Chondrocyte (in vitro differentiated cells): ENCODE data around the gene CDK9. TPM values are rescaled to one million over a fixed set of nuclear protein-coding genes. Genes with fewer than 3 reads are reported as not detected.
A peak's percentile ranks its signal among the peaks of the same experiment; 100 is the strongest.

Experiments used
- DNase-seq: peaks from one replicate; pipeline ENCODE4 v3.0.0; 2021; ENCODE audit warnings: mixed read lengths, low spot score
- H3K27ac Mint-ChIP-seq: one replicate; pipeline ENCODE4 v1.8.0; 2021; ENCODE audit warnings: mild to moderate bottlenecking, moderate library complexity, mixed read lengths; ENCODE audit not compliant: unreplicated experiment
- H3K27me3 Mint-ChIP-seq: 2 replicates; pipeline ENCODE4 v1.8.0; 2021; ENCODE audit warnings: low read depth, mixed read lengths
- H3K36me3 Mint-ChIP-seq: 2 replicates; pipeline ENCODE4 v1.8.0; 2021; ENCODE audit warnings: low read depth, mixed read lengths
- H3K4me1 Mint-ChIP-seq: 2 replicates; pipeline ENCODE4 v1.8.0; 2021; ENCODE audit warnings: low read depth, mild to moderate bottlenecking, mixed read lengths
- H3K4me3 Mint-ChIP-seq: one replicate; pipeline ENCODE4 v1.8.0; 2021; ENCODE audit warnings: mild to moderate bottlenecking, moderate library complexity, mixed read lengths; ENCODE audit not compliant: unreplicated experiment
- H3K9me3 Mint-ChIP-seq: 2 replicates; pipeline ENCODE4 v1.8.0; 2021; ENCODE audit warnings: low read depth, mixed read lengths
- CTCF ChIP-seq: fragments of 200-600 bp; sonication (generic); IDR thresholded peaks from 2 replicates; pipeline ENCODE4 v1.5.0; 2021; ENCODE audit warnings: antibody characterized with exemption, mild to moderate bottlenecking, moderate library complexity
- long read RNA-seq: library from polyadenylated mRNA; stranded (forward); transcript quantifications from one replicate; pipeline ENCODE4 v2.0.0, GENCODE V29; 2021
- total RNA-seq: library from RNA; stranded (reverse); gene quantifications from 3 replicates; pipeline ENCODE4 v1.2.1, GENCODE V29; 2021

The CDK9 gene
- 54.9 to 67.6 TPM (median 60.3 TPM) in 3 replicates for total RNA-seq
- long read RNA-seq, transcript CDK9-201 (7 exons, 2,463 nt) = major isoform, 81 of 89 reads
- long read RNA-seq, partial matches to known transcripts = 1 of 89 reads
- long read RNA-seq, other reads (novel, unspliced or antisense) = 5 of 89 reads

GRCh38 chr9:127785933-127786772 lies at the start of gene CDK9:
TSS of gene CDK9 (plus strand) at chr9:127786034. CDS start at chr9:127786149, 115 bp downstream.
- Mint-ChIP-seq H3K4me1 (peaks cover 16% of the 10 kb centered on the region), H3K36me3 (peaks cover 31% of the 10 kb centered on the region), H3K4me3 (peak within 1 kb of the TSS; percentile 92), H3K27me3 (no peaks in the 10 kb centered on the region), H3K9me3 (no peaks in the 10 kb centered on the region), H3K27ac (peak within 1 kb of the TSS; percentile 82)
- TF ChIP-seq CTCF = no peak
- no peak for DNase-seq

GRCh38 chr9:127738666-127739065 lies 47.2 kb upstream of the CDK9 start:
- Mint-ChIP-seq H3K9me3 (no peaks in the 10 kb centered on the region), H3K36me3 (peaks cover 1% of the 10 kb centered on the region), H3K27me3 (no peaks in the 10 kb centered on the region), H3K4me3 (no peak overlapping the region), H3K27ac (no peak overlapping the region), H3K4me1 (peaks cover 13% of the 10 kb centered on the region)
- DNase-seq = no peak
- TF ChIP-seq CTCF = no peak

DNA sequence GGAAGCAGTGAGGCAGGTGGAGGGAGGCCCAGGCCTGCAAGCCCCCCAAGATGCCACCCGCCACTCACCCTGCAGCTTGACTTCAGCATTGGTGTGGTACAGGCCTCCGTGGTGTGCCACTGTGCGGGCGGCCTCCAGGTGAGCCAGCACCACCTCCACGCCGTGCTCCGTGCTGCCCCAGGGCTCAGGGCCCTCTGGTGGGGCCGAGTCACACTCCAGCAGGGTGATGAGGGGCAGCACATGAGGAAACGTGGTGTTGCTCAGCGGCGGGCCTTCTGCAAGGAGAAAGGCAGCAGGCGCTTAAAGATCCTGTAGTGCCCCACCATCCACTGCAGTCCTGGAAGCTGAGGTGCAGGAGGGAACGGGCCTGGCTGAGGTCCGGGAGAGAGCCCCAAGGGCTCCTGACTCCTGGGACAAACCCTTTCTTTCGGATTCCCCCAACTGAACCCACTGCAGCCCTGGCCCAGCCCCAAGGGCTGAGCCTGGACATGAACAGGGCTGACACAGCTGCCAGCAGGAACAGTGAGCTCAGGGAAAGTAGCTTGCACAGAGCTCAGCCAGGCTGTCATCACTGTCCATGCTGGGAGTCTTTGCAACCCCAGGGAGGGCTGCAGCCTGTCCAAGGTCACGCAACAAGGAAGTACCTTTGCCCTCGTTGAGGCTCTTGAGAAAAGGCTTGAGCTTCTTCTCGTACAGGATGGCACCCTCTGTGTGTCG lies 46.1 kb upstream of the CDK9 start:
- Mint-ChIP-seq H3K4me1 (peaks cover 5% of the 10 kb centered on the region), H3K36me3 (peaks cover 1% of the 10 kb centered on the region), H3K27me3 (no peaks in the 10 kb centered on the region), H3K4me3 (no peak overlapping the region), H3K9me3 (no peaks in the 10 kb centered on the region), H3K27ac (no peak overlapping the region)
- TF ChIP-seq CTCF = no peak
- no peak for DNase-seq

DNA sequence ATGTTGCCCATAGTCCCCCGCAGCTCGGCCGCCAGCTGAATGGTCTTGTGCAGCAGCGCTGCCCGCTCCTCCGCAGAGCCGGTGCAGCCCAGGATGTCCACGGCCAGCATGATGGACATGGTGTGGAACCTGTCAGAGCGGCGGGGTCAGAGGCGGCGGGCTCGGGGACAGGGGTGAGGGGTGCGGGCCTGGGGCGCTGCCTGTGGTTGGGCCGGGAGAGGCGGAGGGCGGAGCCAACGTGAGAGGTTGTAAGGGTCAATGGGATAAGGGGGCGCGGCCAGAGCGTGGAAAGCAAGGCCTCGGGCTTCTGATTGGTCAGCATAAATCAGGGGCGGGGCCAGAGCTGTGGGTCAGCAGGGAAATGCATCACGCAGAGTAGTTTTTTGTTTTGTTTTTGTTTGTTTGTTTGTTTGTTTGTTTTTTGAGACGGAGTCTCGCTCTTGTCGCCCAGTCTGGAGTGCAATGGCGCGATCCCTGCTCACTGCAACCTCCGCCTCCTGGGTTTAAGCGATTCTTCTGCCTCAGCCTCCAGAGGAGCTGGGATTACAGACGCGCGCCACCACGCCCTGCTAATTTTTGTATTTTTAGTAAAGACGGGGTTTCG lies 43.9 kb upstream of the CDK9 start:
- Mint-ChIP-seq H3K4me3 (no peak overlapping the region), H3K4me1 (no peaks in the 10 kb centered on the region), H3K27me3 (no peaks in the 10 kb centered on the region), H3K27ac (no peak overlapping the region), H3K36me3 (peaks cover 1% of the 10 kb centered on the region), H3K9me3 (no peaks in the 10 kb centered on the region)
- DNase-seq = no peak
- no peak for TF ChIP-seq CTCF

DNA sequence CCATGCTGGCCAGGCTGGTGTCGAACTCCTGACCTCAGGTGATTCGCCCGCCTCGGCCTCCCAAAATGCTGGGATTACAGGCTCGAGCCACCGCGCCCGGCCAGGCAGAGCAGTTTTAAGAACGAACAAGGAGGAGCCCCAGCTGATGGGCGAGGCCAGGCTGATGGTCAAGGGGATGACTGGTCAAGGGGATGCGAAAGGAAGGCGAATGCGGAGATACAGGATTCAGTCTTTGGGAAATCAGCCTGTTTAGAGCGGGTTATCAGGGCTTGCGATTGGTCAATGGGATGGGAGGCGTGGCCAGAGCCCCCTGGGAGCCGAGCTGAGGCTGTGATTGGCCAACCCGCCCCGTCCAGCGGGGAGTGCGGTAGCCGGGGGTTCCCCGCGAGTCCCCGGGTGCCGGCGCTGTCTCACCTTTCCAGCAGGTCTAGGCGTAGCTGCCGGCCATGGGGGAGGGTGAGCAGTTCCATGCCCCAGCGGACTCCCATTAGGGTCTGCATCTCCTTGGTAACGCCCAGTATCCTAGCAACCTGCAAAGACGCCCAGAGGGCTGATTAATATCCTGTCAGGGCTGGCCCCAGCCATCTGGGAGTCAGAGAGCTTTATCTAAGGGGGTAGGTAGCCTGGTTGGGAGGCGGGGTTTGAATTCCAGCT lies 43.3 kb upstream of the CDK9 start:
- Mint-ChIP-seq H3K27me3 (no peaks in the 10 kb centered on the region), H3K27ac (no peak overlapping the region), H3K36me3 (peaks cover 4% of the 10 kb centered on the region), H3K4me3 (no peak overlapping the region), H3K4me1 (no peaks in the 10 kb centered on the region), H3K9me3 (no peaks in the 10 kb centered on the region)
- no peak for DNase-seq
- no peak for TF ChIP-seq CTCF
